CD8-positive, alpha-beta memory T cell (primary cell): ENCODE results near the gene NOP9. TPM values are rescaled to one million over a fixed set of nuclear protein-coding genes. Genes with fewer than 3 reads are reported as not detected.

Experiments
- CTCF ChIA-PET: fragments of 350-600 bp; sonication (Branson Sonifier 250); formaldehyde crosslinking; loops from one replicate; lab custom pipeline; 2021; ENCODE audit warnings: antibody characterized with exemption; lab: Charles Lee
- POLR2A ChIA-PET: fragments of 350-600 bp; sonication (Branson Sonifier 250); formaldehyde crosslinking; loops from one replicate; lab custom pipeline; 2021; ENCODE audit warnings: antibody characterized with exemption; lab: Charles Lee
- DNase-seq, 5 donors: peaks; one replicate each; pipeline versions ENCODE4 v3.0.0 to v3.0.0-alpha.2; 2020 to 2022; ENCODE audit warnings: mixed read lengths in 1 of 5
- H3K27ac ChIP-seq: one replicate; pipeline ENCODE4 v1.7.0; 2013; ENCODE audit warnings: low read depth, mild to moderate bottlenecking, low read length, moderate library complexity
- H3K27me3 ChIP-seq: 2 replicates; pipeline ENCODE4 v1.7.0; 2013; ENCODE audit warnings: low read length, mild to moderate bottlenecking; ENCODE audit not compliant: insufficient read depth, poor library complexity, severe bottlenecking
- H3K36me3 ChIP-seq: 2 replicates; pipeline ENCODE4 v1.7.0; 2013; ENCODE audit warnings: mild to moderate bottlenecking, low read length, moderate library complexity; ENCODE audit not compliant: insufficient read depth
- H3K4me1 ChIP-seq: 2 replicates; pipeline ENCODE4 v1.7.0; 2013; ENCODE audit warnings: mild to moderate bottlenecking, low read length, moderate library complexity; ENCODE audit not compliant: insufficient read depth
- H3K4me3 ChIP-seq: 2 replicates; pipeline ENCODE4 v1.7.0; 2013; ENCODE audit warnings: mild to moderate bottlenecking, low read length
- H3K9me3 ChIP-seq: 2 replicates; pipeline ENCODE4 v1.7.0; 2013; ENCODE audit warnings: mild to moderate bottlenecking, low read length
- H3K27ac Mint-ChIP-seq, 8 donors: one replicate each; pipeline ENCODE4 v1.8.0; 2020 to 2021; ENCODE audit warnings: mixed read lengths in 8 of 8, mild to moderate bottlenecking in 6 of 8, inconsistent platforms in 3 of 8, moderate library complexity in 3 of 8
- H3K27me3 Mint-ChIP-seq, 2 donors: one replicate each; pipeline ENCODE4 v1.8.0; 2020 to 2021; ENCODE audit warnings: mixed read lengths in 2 of 2, mild to moderate bottlenecking in 1 of 2, moderate library complexity in 1 of 2
- H3K36me3 Mint-ChIP-seq, 3 donors: one replicate each; pipeline ENCODE4 v1.8.0; 2020 to 2021; ENCODE audit warnings: mixed read lengths in 3 of 3, inconsistent platforms in 1 of 3, mild to moderate bottlenecking in 1 of 3
- H3K4me1 Mint-ChIP-seq, 3 donors: one replicate each; pipeline ENCODE4 v1.8.0; 2020 to 2021; ENCODE audit warnings: mixed read lengths in 3 of 3, inconsistent platforms in 1 of 3, mild to moderate bottlenecking in 1 of 3
- H3K4me3 Mint-ChIP-seq, 7 donors: one replicate each; pipeline ENCODE4 v1.8.0; 2020 to 2021; ENCODE audit warnings: mixed read lengths in 7 of 7, mild to moderate bottlenecking in 6 of 7, moderate library complexity in 4 of 7, inconsistent platforms in 2 of 7
- H3K9me3 Mint-ChIP-seq, 5 donors: one replicate each; pipeline ENCODE4 v1.8.0; 2020 to 2022; ENCODE audit warnings: mixed read lengths in 5 of 5, mild to moderate bottlenecking in 3 of 5, moderate library complexity in 2 of 5, inconsistent platforms in 1 of 5
- polyA plus RNA-seq: library from polyadenylated mRNA; unstranded; fragments of 300-500 nt; fragmentation: Illumina TruSeq; gene quantifications from one replicate; pipeline ENCODE4 v1.2.3, GENCODE V29; 2021
- total RNA-seq, 2 experiments: library from RNA; stranded (reverse); gene quantifications; one replicate each; pipeline ENCODE4 v1.2.3, GENCODE V29; 2021

The NOP9 gene
- total and polyA plus RNA-seq, 3 experiments from 2014 or later: 2.1 to 47.1 (median 44.1) TPM

DNA sequence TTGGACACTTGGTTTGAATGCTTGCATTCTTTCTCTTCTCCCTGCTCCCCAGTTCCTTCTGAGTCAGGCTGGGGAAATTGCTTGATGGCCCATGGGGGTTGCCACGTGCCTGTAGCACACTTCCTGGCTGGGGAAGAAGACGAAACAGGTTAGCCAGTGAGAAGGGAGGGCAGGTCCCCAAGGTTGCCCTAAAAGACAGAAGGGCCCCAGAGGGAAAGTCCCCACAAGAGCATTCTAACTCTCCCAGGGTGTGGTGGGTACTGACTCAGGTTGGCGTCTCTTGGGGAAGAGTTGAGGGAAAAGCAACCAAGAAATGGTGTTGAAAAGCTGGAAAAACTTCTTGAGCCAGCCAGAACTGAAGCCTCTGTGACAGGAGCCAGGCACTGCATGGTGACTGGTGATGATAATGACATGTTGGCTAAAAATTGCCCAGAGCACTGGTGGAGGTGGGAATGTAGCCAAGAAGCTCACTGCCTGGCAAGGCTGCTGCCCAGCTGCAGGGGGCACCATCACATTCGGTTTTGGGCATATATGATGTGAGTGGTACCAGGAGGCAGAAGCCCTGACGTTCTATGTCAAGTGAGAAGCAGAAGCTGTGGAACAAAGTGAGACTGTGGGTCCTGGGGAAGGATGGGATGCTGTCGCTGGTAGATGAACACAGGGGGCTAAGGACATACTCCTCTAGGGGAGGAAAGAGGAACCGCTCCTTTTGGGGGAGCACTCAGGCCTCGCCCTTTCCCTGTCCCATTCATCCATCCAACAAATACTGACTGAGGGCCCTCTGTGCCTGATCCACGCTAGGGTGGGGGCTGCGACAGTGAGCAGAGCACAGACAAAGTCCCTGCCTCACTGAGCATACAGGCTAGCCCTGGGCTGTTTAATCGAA is 20.1 kb upstream of the NOP9 start:
- CTCF ChIA-PET: interaction anchor here (1.2 to 3.5 kb wide), 5 partner anchors 9 to 45 kb away, joined by 3 to 10 read pairs (median 6); partner anchors contain the start of genes LTB4R2 and RABGGTA
- DNase-seq: peak in 3 of 5 donors; percentile 26 to 39 (median 27)
- Mint-ChIP-seq H3K27me3 (no peaks in the 10 kb centered on the region), H3K36me3 (peaks cover 0 to 2% (median 0%) of the 10 kb centered on the region in 3 donors), H3K27ac (peak overlapping the region; percentile 34 to 93 (median 80)), H3K4me1 (peaks cover 17 to 28% (median 21%) of the 10 kb centered on the region in 3 donors), H3K4me3 (no peak overlapping the region), H3K9me3 (no peaks in the 10 kb centered on the region)
- peaks cover 18% of the 10 kb centered on the region for H3K4me1 ChIP-seq
- POLR2A ChIA-PET: interaction anchor here (1.3 kb wide), 1 partner anchor 8 kb away, joined by 3 read pairs; the partner anchor contains the start of gene RABGGTA
- no peak overlapping the region for H3K4me3 ChIP-seq
- no peaks in the 10 kb centered on the region for H3K9me3 ChIP-seq
- no peaks in the 10 kb centered on the region for H3K27me3 ChIP-seq
- no peak overlapping the region for H3K27ac ChIP-seq
- no peaks in the 10 kb centered on the region for H3K36me3 ChIP-seq

- ChIA-PET CTCF (interaction anchor here (1.2 to 3.5 kb wide), 5 partner anchors 10 to 53 kb away, joined by 4 to 10 read pairs (median 6); partner anchors contain the start of genes LTB4R2 and RABGGTA), POLR2A (interaction anchor here (1.3 kb wide), 1 partner anchor 9 kb away, joined by 3 read pairs; the partner anchor contains the start of gene RABGGTA)
- H3K4me1 Mint-ChIP-seq: peaks cover 17 to 23% (median 21%) of the 10 kb centered on the region in 3 donors
- peaks cover 0 to 2% (median 0%) of the 10 kb centered on the region in 3 donors for H3K36me3 Mint-ChIP-seq
- H3K9me3 Mint-ChIP-seq: no peaks in the 10 kb centered on the region
- Histone ChIP-seq H3K4me3 (no peak overlapping the region), H3K27me3 (no peaks in the 10 kb centered on the region), H3K36me3 (no peaks in the 10 kb centered on the region), H3K4me1 (peaks cover 16% of the 10 kb centered on the region), H3K27ac (no peak overlapping the region), H3K9me3 (no peaks in the 10 kb centered on the region)
- no peak for DNase-seq
- H3K27ac Mint-ChIP-seq: peak overlapping the region in 5 of 8 donors; percentile 32 to 84 (median 47)
- no peaks in the 10 kb centered on the region for H3K27me3 Mint-ChIP-seq
- H3K4me3 Mint-ChIP-seq: no peak overlapping the region
Observed at GRCh38 chr14:24280797-24281460, 18.7 kb upstream of the NOP9 start.

DNA sequence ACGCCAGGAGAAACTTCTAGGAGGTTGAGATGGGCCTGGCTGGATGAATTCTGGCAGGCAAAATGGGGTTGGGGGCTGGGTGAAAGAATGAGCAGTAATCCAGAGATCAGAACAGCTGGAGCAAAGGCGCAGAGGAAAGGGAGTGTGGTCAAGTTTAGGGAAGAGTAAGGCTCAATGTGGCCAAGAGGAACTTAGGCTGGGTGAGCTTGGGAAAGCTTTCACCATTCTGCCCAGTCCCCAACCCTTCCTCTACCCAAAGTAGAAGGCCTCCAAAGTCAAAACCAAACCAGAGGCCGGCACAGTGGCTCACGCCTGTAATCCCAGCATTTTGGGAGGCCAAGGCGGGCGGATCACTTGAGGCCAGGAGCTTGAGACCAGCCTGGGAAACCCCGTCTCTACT is 18.0 kb upstream of the NOP9 start:
- CTCF ChIA-PET: interaction anchor here (1.6 to 3.5 kb wide), 2 partner anchors 15 to 52 kb away, joined by 5 to 10 read pairs; no protein-coding TSS in a partner anchor
- peaks cover 0 to 4% (median 0%) of the 10 kb centered on the region in 3 donors for H3K36me3 Mint-ChIP-seq
- POLR2A ChIA-PET: no interaction called here

DNA sequence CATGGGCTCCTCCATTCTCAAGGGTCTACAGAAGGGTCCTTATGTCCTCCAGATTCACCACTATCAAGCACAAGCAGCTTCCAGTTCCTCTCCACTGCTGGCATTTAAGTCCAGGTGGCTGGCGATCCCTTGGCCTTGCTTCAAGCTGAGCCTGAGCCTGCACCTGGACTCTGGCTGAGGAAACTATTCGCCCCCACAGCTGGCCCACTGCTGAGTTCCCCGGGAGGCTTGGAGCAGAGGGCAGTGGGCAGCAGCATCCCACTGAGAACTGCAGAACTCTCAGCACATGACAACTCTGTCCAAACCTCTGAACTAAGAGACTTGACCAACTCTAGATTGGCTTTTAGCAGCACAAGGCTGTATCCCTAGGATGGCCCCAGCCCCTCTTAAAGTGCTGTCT is 16.9 kb upstream of the NOP9 start:
- Histone ChIP-seq H3K36me3 (no peaks in the 10 kb centered on the region), H3K9me3 (no peaks in the 10 kb centered on the region), H3K4me1 (peaks cover 16% of the 10 kb centered on the region), H3K27me3 (no peaks in the 10 kb centered on the region), H3K27ac (no peak overlapping the region), H3K4me3 (no peak overlapping the region)
- H3K27ac Mint-ChIP-seq: peak overlapping the region in 2 of 8 donors; percentile 25 to 66
- ChIA-PET POLR2A (interaction anchor here (0.7 kb wide), 1 partner anchor 11 kb away, joined by 4 read pairs; no protein-coding TSS in a partner anchor), CTCF (interaction anchor here (1.6 to 3.5 kb wide), 2 partner anchors 14 to 51 kb away, joined by 5 to 10 read pairs; no protein-coding TSS in a partner anchor)
- DNase-seq: no peak
- no peak overlapping the region for H3K4me3 Mint-ChIP-seq
- H3K36me3 Mint-ChIP-seq: peaks cover 0 to 2% (median 0%) of the 10 kb centered on the region in 3 donors
- H3K27me3 Mint-ChIP-seq: peaks cover 0 to 2% of the 10 kb centered on the region in 2 donors
- peaks cover 13 to 19% (median 17%) of the 10 kb centered on the region in 3 donors for H3K4me1 Mint-ChIP-seq
- no peaks in the 10 kb centered on the region for H3K9me3 Mint-ChIP-seq

More for the DNA sequence above, 18.0 kb upstream of the NOP9 start:
- H3K4me1 ChIP-seq: peaks cover 16% of the 10 kb centered on the region
- H3K9me3 ChIP-seq: no peaks in the 10 kb centered on the region
- no peaks in the 10 kb centered on the region for H3K36me3 ChIP-seq
- H3K4me1 Mint-ChIP-seq: peaks cover 17 to 23% (median 21%) of the 10 kb centered on the region in 3 donors
- H3K9me3 Mint-ChIP-seq: no peaks in the 10 kb centered on the region
- H3K4me3 ChIP-seq: no peak overlapping the region
- no peak overlapping the region for H3K27ac ChIP-seq
- no peaks in the 10 kb centered on the region for H3K27me3 ChIP-seq
- peaks cover 0 to 2% of the 10 kb centered on the region in 2 donors for H3K27me3 Mint-ChIP-seq
- peak overlapping the region in 4 of 8 donors; percentile 33 to 84 (median 52) for H3K27ac Mint-ChIP-seq
- H3K4me3 Mint-ChIP-seq: no peak overlapping the region
- DNase-seq: no peak

DNA sequence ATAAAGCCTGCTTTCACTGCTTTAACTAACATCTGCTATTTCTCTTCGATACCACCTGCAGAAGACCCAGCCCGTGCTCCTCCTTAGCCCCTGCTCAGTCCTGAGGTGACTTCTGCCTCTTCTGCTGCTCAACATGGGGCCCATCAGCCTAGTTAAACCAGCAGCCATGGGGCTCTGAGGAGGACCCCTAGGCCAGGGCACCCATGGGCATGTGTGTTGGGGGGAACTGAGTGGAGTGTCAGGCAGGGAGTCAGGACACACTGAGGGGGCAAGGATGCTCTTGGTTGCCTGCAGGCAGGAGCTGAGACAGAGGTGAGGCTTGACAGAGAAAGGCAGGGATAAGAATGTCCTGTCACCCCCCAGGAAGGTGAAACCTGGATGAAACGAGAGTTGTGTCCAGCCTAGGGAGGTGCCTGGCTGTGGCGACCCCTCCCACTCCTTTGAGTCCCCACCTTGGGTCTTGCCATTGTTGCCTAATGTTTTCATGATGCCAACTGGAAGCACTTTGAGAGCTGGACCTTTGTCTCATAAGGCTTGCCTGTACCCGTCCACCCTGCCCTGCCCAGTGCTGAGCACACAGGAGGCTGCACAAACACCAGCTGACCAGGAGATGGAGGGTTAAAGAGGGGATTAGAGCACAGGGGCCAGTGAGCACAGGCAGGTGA is 15.7 kb upstream of the NOP9 start:
- Histone ChIP-seq H3K27me3 (no peaks in the 10 kb centered on the region), H3K36me3 (no peaks in the 10 kb centered on the region), H3K4me3 (no peak overlapping the region), H3K9me3 (no peaks in the 10 kb centered on the region), H3K27ac (no peak overlapping the region), H3K4me1 (peaks cover 11% of the 10 kb centered on the region)
- H3K27me3 Mint-ChIP-seq: peaks cover 0 to 2% of the 10 kb centered on the region in 2 donors
- no peak overlapping the region for H3K4me3 Mint-ChIP-seq
- peak overlapping the region in 2 of 8 donors; percentile 15 to 70 for H3K27ac Mint-ChIP-seq
- DNase-seq: no peak
- ChIA-PET CTCF (no interaction called here), POLR2A (no interaction called here)
- H3K9me3 Mint-ChIP-seq: no peaks in the 10 kb centered on the region
- H3K36me3 Mint-ChIP-seq: peaks cover 0 to 2% (median 1%) of the 10 kb centered on the region in 3 donors
- peaks cover 7 to 11% (median 9%) of the 10 kb centered on the region in 3 donors for H3K4me1 Mint-ChIP-seq

- Mint-ChIP-seq H3K36me3 (peaks cover 0 to 5% (median 2%) of the 10 kb centered on the region in 3 donors), H3K9me3 (no peaks in the 10 kb centered on the region), H3K27me3 (peaks cover 0 to 2% of the 10 kb centered on the region in 2 donors), H3K4me1 (peaks cover 2 to 7% (median 3%) of the 10 kb centered on the region in 3 donors), H3K4me3 (no peak overlapping the region), H3K27ac (peak overlapping the region in 1 of 8 donors; percentile 20)
- no peak for DNase-seq
- Histone ChIP-seq H3K4me1 (peaks cover 5% of the 10 kb centered on the region), H3K4me3 (no peak overlapping the region), H3K27ac (no peak overlapping the region), H3K27me3 (no peaks in the 10 kb centered on the region), H3K9me3 (no peaks in the 10 kb centered on the region), H3K36me3 (no peaks in the 10 kb centered on the region)
- CTCF ChIA-PET: interaction anchor here (1.0 to 1.5 kb wide), 2 partner anchors 42 to 147 kb away, joined by 3 to 4 read pairs; partner anchors contain the start of gene TINF2
- POLR2A ChIA-PET: no interaction called here
Observed at GRCh38 chr14:24284501-24285035, 15.1 kb upstream of the NOP9 start.

DNA sequence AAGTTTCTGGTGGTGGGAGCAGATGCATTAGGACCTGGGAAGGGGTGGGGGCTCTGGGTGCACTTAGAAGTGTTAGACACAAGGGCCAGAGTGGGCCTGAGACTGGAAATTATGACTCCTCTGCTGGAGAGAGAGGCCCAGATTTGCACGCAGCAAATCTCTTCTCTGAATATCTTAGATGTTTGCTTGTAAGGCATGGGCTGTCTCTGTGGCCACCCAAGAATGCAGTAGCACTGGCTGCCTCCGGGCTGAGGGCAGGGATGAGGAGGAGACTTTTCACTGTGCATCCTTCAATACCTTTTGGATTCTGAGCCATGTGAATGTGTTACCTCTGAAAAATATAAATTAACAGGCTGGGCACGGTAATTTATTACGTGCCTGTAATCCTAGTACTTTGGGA is 14.3 kb upstream of the NOP9 start:
- Mint-ChIP-seq H3K4me1 (peaks cover 0 to 10% (median 0%) of the 10 kb centered on the region in 3 donors), H3K4me3 (no peak overlapping the region), H3K9me3 (no peaks in the 10 kb centered on the region), H3K27ac (peak overlapping the region in 2 of 8 donors; percentile 38 to 57), H3K36me3 (peaks cover 0 to 13% (median 3%) of the 10 kb centered on the region in 3 donors), H3K27me3 (peaks cover 0 to 2% of the 10 kb centered on the region in 2 donors)
- Histone ChIP-seq H3K27me3 (no peaks in the 10 kb centered on the region), H3K4me3 (no peak overlapping the region), H3K4me1 (no peaks in the 10 kb centered on the region), H3K9me3 (no peaks in the 10 kb centered on the region), H3K27ac (no peak overlapping the region), H3K36me3 (peaks cover 4% of the 10 kb centered on the region)
- DNase-seq: no peak
- POLR2A ChIA-PET: no interaction called here
- CTCF ChIA-PET: interaction anchor here (1.0 to 1.5 kb wide), 2 partner anchors 43 to 146 kb away, joined by 3 to 4 read pairs; partner anchors contain the start of gene TINF2
